ENCODE data around the gene HDAC4. TPM values are rescaled to one million over a fixed set of nuclear protein-coding genes. Genes with fewer than 3 reads are reported as not detected.

Gene HDAC4
- total and polyA plus RNA-seq, 2 experiments from 2014 or later, result 8.1 to 41.8 TPM

- no peak overlapping the region for H2AFZ ChIP-seq
- H3K27me3 Mint-ChIP-seq (ENCODE audit: insufficient read depth, low read depth, poor library complexity), result peaks cover 6% of the 10 kb centered on the region
- peaks cover 33% of the 10 kb centered on the region for H3K36me3 Mint-ChIP-seq (ENCODE audit: low read depth)
- no peak for TF ChIP-seq ZNF462 (CRISPR knock-in tag; IDR thresholded peaks at IDR 0.05)
- TF ChIP-seq EZH2phosphoT487 (IDR thresholded peaks at IDR 0.05; ENCODE audit: unreplicated experiment), result no peak
- no peak for TF ChIP-seq REST (IDR thresholded peaks at IDR 0.05; ENCODE audit: unreplicated experiment)
- no peak for TF ChIP-seq JUNB (IDR thresholded peaks at IDR 0.05; ENCODE audit: unreplicated experiment)
- TF ChIP-seq STAT1 (IDR thresholded peaks at IDR 0.05; ENCODE audit: unreplicated experiment), result no peak
- TF ChIP-seq ZNF114 (CRISPR knock-in tag; IDR thresholded peaks at IDR 0.05), result no peak
- TF ChIP-seq CREB1 (CRISPR knock-in tag; IDR thresholded peaks at IDR 0.05; ENCODE audit: low read depth), result no peak
- TF ChIP-seq NANOG (IDR thresholded peaks at IDR 0.05; ENCODE audit: borderline replicate concordance), result no peak
- TF ChIP-seq, protein P1, sequence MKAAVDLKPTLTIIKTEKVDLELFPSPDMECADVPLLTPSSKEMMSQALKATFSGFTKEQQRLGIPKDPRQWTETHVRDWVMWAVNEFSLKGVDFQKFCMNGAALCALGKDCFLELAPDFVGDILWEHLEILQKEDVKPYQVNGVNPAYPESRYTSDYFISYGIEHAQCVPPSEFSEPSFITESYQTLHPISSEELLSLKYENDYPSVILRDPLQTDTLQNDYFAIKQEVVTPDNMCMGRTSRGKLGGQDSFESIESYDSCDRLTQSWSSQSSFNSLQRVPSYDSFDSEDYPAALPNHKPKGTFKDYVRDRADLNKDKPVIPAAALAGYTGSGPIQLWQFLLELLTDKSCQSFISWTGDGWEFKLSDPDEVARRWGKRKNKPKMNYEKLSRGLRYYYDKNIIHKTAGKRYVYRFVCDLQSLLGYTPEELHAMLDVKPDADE (IDR thresholded peaks at IDR 0.05), result no peak
- no peak for TF ChIP-seq EZH2 (IDR thresholded peaks at IDR 0.05; ENCODE audit: low read depth, unreplicated experiment)
- TF ChIP-seq ZNF331 (CRISPR knock-in tag; IDR thresholded peaks at IDR 0.05; ENCODE audit: low read depth), result no peak
- TF ChIP-seq POLR2AphosphoS5 (IDR thresholded peaks at IDR 0.05; ENCODE audit: low read depth), result no peak
- TF ChIP-seq CTCF (conservative IDR thresholded peaks at IDR 0.05; ENCODE audit: low read depth in 2 of 2), result no peak
- no peaks in the 10 kb centered on the region for H3K27me3 ChIP-seq (ENCODE audit: insufficient read depth)
- no peak overlapping the region for H3K27ac ChIP-seq (ENCODE audit: low read depth)
- H3K9me3 Mint-ChIP-seq, result 0 out of 3 replicates have a peak, but pooled peaks cover 3% of the 10 kb centered on the region
- no peaks in the 10 kb centered on the region for H4K20me1 ChIP-seq (replicated peaks; ENCODE audit: insufficient read depth)
- no peaks in the 10 kb centered on the region; the same call in 2 of the 3 replicates for H3K4me1 Mint-ChIP-seq
- no peaks in the 10 kb centered on the region for H3K4me1 ChIP-seq (ENCODE audit: insufficient read depth)
- no peaks in the 10 kb centered on the region for H3K79me2 ChIP-seq (replicated peaks; ENCODE audit: insufficient read depth)
- H3K4me3 ChIP-seq, result no peak overlapping the region
- ATAC-seq (no peak), DNase-seq (ENCODE audit: low spot score) (no peak)
- H3K9me2 ChIP-seq (ENCODE audit: insufficient read depth), result no peaks in the 10 kb centered on the region
- H3F3A ChIP-seq (replicated peaks; ENCODE audit: low read depth), result no peaks in the 10 kb centered on the region
- 0 out of 2 replicates have a peak, but pooled peaks cover 3% of the 10 kb centered on the region for H3K36me3 ChIP-seq (ENCODE audit: insufficient read depth)
- H3K4me2 ChIP-seq, result no peak overlapping the region
- H3K4me3 Mint-ChIP-seq, result no peak overlapping the region
- no peak overlapping the region for H3K27ac Mint-ChIP-seq
Observed at GRCh38 chr2:239073270-239073669, 327.6 kb downstream of the HDAC4 start.

All from GM23338 (cell line).